Stimulated activated CD8-positive, alpha-beta memory T cell treated with anti-CD3 and anti-CD28 coated beads, Interleukin-4, amount 100 ng/mL, for 48 hours (primary cell): Measurements from ENCODE around the gene SHROOM3.
"Not testable (repeated sequence)": the region's sequence is repeated elsewhere in the genome, so short reads cannot be mapped to it uniquely, and the experiment has no call there.

Experiments
- DNase-seq: peaks from one replicate; pipeline ENCODE4 v3.0.0-alpha.2; 2020

The SHROOM3 gene

DNA sequence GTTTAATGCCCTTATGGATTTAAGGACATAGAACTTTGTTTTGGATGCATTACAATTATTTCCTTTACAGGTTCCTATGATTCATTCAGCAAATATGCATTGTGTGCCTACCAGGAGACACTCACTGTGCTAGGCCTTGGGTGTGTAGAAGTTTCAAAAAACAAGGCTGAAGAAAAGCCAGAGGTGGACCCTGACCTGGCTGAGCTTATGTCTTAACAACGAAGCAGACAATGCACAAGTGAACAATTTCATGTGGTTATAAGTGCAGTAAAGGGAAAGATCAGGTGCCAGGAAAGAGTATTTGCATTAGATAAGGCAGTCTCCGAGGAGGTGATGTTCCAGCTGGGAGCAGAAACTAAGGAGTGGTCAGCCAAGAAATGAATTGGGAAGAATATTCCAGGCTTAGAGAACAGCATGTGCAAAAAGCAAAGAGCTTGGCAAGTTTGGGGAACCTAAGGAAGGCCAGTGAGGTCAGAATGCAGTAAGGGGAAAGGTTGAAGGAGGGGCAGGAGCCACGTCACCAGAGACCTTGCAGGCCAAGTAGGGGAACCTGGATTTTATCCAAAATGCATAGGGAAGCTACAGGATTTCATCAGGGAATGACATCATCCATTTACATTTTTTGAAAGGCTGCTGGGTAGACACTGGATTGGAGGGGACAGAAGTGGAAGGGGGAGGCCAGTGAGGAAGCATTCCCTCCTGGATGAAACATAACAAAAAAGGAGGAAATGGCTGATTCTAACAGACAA lies 269.3 kb downstream of the SHROOM3 start:
- no peak for DNase-seq

DNA sequence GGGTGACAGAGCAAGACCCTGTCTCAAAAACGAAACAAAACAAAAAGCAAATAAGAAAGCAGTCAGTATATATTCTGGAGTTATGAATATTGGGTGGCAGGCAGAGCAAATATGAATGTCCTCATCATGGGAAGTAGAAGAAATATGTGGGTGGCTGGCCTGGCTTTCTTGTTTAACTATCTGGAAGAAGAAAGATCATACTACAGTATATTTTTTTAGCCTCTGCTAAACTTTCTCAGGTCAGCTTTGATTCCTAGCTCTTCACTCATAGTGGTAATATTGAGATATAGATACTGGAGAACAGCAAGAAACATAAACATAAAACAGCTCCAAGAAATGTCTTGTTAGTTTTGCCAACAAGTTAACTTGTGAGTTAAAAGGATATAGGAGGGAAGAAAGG lies 270.4 kb downstream of the SHROOM3 start:
- DNase-seq, result no peak

DNA sequence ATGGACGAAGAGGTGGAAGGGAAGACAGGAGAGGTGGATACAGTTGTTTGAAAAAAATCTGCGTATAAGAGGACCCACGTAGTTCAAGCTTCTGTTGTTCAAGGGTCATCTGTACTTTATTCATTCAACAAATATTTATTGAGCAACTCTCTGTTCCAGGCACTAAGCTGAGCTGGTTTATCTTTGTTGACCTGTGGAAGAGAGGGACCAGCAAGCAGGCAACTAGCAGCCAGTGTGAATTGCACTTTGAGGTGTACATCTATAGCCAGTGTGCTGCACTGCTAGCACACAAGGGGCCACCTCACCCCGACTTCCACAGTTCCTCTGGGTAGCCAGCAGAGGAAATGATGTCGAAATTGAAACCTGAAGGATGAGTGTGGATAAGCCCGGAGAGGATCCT lies 271.6 kb downstream of the SHROOM3 start:
- DNase-seq, result no peak

DNA sequence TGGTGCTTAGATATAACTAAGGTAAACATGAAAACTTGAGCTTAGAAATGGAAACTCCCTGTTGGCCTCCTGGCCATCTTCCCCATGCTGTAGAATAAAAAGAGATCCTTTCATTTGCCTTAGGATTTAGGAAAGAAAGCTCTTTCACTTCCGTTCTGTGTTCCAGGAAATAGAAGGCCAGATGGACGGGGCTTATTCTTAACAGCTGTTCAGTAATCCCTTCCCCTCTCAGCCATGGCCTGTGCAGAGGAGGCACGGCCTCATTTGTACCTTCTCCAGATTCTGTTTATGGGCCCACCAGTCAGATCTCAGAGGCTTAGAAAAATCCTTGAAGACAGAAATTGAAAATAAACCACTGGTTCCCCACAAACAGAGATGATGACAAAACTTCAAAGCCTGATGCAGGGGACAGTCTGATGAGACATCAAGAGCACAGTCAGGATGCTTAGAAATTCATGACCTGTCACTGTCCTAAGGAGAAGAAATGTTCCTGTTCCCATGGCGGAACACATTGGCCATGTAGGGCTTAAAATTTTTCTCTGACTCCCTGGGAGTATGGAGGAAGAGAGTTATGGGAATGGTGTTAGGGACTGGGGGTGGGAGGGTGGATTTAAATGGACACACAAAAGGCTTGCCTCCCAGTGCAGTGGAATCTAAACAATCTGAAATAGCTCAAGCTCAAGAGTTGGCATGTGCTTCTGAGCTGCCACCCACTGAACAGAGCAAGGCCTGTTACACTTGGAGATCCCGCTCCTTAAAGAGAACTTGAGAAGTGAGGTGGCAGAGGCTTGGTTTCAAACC lies 274.1 kb downstream of the SHROOM3 start:
- DNase-seq, result no peak

DNA sequence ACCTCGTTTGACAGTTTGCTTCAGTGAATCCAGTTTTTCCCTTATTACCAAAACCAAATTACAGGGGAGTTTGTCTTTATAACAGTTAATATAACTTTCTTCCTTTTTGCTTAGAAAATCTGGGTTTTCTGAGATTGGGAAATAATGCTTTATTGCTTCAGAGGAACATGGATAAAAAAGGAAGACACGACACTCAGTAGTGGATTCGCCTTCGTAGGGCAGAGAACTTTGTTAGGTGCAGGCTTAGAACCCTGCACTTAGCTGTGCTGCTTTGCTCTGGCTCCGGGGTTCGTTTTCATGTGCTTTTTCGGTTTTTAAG lies 274.7 kb downstream of the SHROOM3 start:
- no peak for DNase-seq

DNA sequence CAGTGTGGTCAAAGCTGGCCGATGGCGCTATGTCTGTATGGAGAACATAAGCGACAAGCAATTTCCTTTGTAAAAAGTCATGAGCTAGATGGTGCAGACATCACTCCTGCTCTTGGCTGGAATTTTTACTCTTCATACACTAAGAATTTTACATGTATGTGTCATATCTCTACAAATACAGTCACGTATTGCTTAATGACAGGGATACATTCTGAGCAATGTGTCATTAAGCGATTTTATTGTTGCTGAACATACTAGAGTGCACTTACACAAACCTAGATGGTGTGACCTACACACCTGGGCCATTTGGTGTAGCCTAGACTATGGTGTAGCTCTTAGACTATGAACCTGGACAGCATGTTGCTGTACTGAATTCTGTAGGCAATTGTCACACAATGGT lies 277.5 kb downstream of the SHROOM3 start:
- DNase-seq, result no peak

DNA sequence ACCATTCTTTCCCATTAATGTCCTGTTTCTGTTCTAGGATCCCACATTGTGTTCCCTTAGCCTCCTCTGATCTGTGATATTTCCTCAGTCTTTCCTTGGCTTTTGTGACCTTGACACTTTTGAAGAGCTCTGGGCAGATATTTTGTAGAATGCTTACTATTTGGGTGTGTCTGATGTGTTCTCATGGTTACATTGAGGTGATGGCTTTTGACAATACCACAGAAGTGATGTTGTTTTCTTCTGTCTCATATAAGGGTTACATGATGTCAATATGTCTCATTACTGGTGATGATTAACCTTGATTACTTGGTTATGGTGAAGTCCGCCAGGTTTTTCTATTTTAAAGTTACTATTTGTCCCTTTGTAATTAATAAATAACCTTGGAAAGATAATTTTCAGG lies 279.2 kb downstream of the SHROOM3 start:
- no peak for DNase-seq

DNA sequence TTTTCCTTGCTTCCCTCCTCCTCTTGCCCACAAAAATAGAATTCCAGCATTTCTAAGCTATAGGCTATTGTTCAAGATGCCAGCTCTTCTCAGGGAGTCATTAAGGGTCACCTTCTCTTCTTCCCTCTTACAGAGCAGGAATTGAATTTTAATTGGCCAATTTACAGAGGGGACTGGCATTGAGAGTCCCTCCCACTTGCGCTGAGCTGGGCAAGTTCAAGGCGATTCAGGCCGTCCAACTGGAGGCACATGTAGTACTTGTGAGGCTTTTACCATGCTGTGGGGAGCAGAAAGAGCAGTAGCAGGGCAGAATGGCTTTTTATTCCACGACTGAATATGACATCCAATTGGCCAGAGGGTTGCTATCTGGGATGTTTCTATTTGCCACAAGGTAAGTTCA lies 281.0 kb downstream of the SHROOM3 start:
- no peak for DNase-seq

DNA sequence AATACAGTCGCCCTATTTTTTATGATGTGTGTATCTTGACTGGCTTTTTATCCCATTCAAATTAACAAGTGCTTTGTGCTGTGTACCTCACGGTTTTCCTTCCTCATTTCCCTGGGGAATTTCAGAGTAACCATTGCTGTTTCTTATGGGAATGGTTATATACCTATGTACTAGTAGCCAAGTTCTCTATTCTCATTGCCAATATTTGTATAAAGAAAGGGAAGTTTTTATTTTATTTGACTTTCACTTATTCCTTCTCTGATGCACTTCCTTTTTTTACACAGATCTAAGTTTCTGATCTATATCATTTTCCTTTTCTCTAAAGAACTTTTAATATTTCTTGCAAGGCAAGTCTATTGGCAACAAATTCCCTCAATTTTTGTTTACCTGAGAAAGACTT lies 281.6 kb downstream of the SHROOM3 start:
- no peak for DNase-seq

DNA sequence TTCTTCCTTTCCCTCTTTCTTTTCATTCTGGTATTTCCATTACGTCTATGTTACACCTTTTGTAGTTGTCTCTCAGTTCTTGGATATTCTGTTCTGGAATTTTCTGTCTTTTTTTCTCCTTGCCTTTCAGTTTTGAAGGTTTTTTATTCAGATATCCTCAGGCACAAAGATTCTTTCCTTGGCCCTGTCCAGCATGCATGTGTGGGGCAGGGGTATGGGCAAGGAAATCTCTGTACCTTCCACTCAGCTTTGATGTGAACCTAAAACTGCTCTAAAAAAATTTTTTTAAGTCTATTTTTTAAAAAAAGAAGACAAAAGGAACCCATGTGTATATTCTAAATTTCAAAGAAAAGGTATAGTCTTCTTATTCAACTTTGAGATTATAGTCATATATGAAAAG lies 282.4 kb downstream of the SHROOM3 start:
- no peak for DNase-seq

DNA sequence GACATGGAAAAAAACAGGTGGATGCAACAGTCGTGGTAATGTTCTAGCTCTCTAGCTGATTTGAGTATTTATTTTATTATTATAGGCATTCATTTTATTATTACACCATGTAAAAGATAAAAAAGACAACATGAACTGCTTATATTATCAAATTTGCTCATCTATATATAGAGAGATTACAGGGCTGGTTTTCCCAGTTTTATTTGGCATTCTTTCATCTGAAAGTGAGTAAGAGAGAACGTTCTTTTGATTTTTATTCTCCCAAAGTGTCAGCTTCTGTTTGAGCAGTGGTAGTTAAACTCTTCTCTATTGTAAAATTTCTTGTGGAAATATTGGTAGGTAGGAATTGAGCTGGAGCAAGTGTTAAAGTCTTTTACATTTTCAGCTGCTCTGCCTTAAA lies 283.0 kb downstream of the SHROOM3 start:
- no peak for DNase-seq

DNA sequence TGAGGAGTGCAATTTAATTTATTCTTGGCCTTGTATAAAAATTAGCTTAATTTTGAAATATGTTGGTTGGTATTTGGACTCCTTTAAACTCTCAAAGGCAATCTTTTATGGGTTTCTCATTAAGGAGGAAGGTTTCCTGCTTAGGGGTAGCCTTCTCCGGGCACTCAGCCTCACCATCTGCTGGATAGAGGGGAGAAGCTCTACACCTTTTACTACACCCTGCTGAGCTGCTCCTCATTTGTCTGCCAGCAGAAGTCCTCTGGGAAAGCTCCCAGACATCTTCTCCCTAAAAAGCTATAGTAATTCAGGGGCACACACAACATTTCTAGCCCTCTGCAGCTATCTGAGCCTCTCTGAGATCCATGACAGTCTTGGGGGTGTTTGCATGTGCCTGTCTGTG lies 283.8 kb downstream of the SHROOM3 start:
- no peak for DNase-seq

DNA sequence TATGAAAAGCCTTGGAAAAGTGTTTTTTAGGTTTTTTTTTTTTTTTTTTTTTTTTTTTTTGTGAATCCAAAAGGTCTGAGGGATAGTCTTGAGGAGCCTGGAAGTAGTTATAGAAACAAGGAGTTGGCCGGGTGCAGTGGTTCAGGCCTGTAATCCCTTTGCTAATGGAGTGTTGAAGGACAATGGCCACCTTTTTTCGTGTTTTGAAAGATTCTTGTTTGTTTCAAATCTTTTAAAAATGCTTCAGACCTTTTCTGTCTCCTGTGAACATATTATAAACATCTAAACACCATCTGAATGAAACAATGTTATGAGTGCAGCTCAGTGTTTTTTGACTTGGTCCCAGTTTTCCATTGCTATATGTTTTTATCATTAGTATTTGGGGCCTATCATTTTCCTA lies 285.1 kb downstream of the SHROOM3 start:
- DNase-seq, result no peak

DNA sequence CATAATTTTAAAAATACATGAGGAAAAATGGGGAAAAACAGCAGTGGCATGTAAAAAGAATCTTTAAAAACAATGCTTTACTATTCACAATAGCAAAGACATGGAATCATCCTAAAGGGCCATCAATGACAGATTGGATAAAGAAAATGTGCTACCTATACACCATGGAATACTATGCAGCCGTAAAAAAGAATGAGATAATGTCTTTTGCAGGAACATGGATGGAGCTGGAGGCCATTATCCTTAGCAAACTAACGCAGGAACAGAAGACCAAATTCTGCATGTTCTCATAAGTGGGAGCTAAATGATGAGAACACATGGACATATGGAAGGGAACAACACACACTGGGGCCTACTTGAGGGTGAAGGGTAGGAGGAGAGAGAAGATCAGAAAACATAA lies 287.1 kb downstream of the SHROOM3 start:
- DNase-seq, result not testable (repeated sequence)

DNA sequence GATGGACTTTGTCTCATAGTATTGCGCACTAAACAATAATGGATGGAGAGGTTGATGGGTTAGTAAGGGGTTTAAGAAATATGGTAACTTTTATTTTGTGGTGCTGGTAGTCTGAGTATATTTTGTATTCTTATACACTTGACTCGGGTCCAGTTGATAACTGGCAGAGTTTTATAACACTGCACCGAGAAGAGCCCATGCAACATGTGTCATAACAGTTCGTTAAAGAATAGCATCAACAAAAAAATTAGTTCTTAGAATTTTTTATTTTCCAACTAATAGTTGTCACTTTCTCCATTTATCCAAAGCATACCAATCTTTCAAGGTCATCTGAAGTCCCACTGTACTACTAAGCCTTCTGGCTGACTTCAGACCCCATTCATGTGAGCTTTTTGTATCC lies 287.8 kb downstream of the SHROOM3 start:
- no peak for DNase-seq

DNA sequence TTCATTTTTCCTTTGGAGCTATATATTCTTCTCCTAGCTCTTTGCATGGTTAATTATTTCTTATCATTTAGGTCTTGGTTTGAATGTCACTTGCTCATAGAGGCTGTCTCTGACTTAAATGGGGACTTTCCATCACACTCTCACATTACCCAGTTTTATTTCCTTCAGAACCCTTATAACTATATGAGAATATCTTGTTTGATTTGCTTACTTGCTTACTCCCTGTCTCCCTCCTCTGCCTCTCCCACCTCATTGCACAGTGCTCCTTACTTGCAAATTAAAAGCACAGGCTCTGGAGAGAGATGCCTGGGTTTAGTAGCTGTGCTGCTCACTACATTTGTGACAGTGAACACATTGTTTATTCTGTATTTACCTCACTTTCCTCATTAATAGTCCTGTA lies 288.3 kb downstream of the SHROOM3 start:
- no peak for DNase-seq

DNA sequence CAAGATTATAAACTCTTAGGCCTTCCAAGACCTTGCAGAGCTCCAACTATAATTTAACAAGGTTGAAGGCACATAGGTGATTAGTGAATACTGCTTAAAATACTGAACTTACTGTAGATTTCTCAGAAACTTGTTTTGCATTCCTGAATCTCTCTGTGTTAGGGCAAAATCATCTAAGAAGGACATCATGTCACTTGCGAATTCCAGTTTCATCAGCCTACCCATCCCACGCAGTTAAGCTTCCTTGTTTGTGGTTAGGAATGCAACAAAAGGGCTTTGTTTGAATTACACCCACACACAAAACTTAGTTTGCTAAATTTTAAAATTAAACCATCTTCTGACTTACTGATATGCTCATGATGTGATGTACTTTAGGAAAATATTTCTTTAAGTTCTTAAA lies 288.9 kb downstream of the SHROOM3 start:
- no peak for DNase-seq

DNA sequence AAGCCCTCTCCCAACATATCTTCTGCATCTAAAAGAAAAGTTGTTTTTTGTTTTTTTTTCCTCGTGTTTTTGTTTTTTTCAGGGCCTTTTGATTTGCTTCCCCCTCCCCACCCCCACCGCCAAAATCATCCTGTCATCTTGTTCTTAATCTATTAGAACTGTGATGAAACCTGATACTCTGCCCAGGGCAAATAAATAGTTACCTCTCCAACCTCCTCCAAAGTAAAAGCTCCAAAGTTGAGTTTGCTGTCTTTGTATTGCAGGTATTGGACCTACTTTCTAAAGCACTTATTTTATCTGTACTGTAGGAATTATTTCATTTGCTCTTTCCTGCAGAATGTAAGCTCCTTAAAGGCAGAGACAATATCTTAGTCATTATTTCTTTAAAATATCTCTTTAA lies 290.0 kb downstream of the SHROOM3 start:
- DNase-seq, result no peak

DNA sequence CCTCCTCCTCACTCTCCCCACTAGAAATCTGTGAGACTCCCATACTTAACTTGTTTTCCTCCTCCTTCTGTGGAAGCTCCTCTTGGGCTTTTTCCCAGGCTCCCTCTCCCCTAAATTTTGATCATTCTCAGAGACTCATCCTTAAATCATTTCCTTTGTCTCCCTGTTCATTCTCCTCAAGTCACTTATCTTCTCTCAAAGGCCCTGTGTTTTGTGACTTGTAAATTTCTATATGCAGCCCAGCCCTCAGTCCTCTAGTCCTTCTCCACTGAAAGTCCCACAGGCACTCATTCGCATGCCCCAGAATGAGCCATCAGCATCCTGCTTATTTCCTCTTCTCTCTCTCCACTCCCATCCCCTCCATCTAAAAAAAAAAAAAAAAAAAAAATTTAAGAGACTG lies 291.1 kb downstream of the SHROOM3 start:
- no peak for DNase-seq

DNA sequence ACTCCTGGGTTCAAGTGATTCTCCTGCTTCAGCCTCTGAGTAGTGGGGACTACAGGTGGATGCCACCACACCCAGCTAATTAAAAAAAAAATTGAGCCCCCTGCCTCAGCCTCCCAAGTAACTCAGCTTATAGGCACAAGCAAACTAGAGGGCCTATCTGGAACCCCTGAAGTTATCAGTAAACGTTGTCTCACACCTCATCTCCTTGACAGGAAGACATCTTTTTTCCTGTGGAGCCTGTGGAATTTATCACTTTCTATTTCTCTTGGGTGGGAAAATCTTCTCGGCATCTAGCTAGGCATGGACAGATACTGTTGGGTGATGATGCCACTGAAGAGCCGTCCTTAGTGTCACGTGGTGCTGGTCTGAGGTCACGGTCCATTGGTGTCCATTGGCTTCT lies 291.6 kb downstream of the SHROOM3 start:
- DNase-seq, result no peak

DNA sequence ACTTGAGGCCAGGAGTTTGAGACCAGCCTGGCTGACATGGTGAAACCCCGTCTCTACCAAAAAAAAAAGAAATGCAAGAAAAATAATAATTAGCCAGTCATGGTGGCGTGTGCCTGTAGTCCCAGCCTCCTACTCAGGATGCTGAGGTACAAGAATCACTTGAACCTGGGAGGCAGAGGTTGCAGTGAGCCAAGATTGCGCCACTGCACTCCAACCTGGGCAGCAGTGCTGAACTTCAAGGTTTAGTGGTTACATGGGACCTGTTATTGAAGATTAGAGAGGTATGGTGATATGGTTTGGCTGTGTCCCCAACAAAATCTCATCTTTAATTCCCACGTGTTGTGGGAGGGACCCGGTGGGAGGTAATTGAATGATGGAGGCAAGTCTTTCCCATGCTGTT lies 292.9 kb downstream of the SHROOM3 start:
- DNase-seq, result not testable (repeated sequence)

DNA sequence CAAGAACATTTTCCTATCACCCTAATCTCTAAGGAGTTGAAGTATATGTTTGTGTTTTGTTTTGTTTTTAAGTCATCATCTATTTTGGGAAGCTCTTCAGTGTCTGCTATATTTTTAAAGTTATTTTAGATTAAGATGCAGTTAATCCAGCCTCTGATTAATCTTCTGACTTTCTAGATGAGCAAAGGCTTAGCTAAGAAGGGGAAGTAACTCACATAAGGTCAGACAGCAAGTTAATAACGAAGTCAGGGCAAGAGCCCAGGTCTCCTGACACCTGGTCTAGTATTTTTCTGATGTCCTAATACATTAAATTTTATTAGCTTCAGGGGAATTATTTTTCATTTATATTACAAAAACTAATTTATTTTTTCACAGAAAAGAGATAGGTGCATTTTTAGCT lies 294.4 kb downstream of the SHROOM3 start:
- DNase-seq, result no peak

DNA sequence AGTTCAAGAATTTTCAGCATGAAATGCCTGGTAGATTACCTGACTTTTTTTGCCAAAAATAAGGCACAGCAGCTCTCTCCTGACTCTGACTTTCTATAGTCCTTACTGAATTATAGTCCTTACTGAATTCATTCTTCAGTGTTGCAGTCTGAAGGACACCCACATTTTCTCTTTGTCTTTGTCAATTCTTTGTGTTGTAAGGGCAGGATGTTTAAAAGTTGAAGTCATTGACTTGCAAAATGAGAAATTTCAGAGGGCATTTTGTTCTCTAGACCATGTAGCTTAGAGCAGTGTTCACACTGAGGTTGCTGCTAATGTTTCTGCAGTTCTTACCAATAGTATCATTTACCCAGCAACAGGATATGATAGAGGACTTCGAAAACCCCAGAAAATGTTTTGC lies 295.0 kb downstream of the SHROOM3 start:
- no peak for DNase-seq

DNA sequence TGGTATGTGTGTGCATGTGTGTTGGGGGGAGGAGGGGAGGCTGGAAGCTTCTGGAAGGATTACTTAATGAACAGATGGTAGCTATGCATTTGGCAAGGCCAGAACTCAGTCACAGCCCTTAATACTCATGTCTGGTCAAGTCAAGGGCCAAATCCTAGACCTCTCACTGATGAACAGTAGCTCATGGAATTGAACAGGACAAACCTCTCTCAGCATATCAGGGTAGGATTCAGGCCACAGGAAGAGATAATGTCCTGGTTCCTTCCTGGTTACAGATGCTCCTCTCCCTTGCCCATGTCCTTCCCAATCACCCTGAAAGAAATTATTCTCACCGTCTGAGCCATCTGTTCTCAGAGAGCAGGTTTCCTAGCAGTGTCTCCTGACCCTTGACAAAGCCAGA lies 297.2 kb downstream of the SHROOM3 start:
- DNase-seq, result no peak
